WTC11 (cell line): ENCODE measurements around the gene ERMP1.

Experiments
- ATF3 ChIP-seq: sonication (generic); formaldehyde crosslinking; conservative IDR thresholded peaks from 2 replicates; pipeline ENCODE4 v1.8.1; 2022; ENCODE audit warnings: mild to moderate bottlenecking, missing genetic modification reagents
- CTCF ChIP-seq: fragments of 200-600 bp; IDR thresholded peaks from 2 replicates; pipeline ENCODE4 v1.8.0; 2022; ENCODE audit warnings: antibody characterized with exemption
- ERG ChIP-seq: fragments of 250-450 bp; sonication (Bioruptor Pico); IDR thresholded peaks from 2 replicates; pipeline ENCODE4 v1.8.0; 2021; ENCODE audit warnings: mild to moderate bottlenecking
- TP53 ChIP-seq: sonication (generic); formaldehyde crosslinking; IDR thresholded peaks from 2 replicates; pipeline ENCODE4 v1.8.1; 2023; ENCODE audit warnings: mild to moderate bottlenecking, missing genetic modification reagents

- TF ChIP-seq CTCF (no peak), ATF3 (no peak), TP53 (CRISPR knock-in tag) (no peak), ERG (CRISPR knock-in tag) (no peak)
Observed at GRCh38 chr9:5799314-5799713, 33.6 kb downstream of the ERMP1 start.
